ENCODE results near the gene TSPAN3.

The TSPAN3 gene

DNA sequence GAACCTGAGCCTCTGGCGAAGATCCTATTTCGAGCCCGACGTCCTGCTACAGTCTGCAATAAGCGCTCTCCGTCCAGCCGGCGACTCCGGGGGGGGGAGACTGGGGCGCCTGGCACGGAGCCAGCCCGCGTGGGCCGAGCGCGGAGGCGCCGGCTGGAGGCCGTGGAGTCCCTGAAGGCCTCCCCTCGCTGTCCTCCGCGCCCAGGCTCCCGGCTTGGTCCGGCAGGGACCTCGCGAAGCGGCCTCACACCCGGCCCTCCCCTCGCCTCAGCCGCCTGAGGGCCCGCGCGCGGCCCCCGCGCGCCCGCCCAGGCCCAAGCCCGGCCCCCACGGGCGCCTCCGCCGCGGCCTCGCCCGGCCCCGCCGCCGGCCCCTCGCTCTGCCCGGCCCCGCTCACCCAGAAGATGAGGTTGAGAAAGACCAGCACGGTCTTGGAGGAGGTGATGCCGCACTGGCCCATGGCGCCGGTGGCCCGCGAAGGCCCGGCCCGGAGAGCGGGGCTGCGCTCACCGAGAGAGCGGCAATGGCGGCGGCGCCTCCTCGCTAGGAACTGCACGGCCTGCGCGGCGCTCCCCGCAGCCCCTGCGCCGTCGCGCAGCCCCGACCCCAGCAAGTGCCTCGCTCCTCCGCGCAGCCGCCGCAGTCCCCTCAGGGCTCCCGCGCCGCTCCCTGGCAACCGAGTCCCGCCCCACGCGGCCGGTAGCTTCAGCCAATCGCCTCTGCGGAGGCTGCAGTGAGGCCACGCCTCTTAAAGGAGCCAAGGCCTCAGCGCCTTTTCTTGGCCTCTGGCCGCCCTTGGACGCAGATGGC, at the start of gene TSPAN3:
Gene TSPAN3 (minus strand): TSS at position 615 of the 810 bp plus-strand sequence. CDS start 155 bp downstream, at position 460.
- DNase-seq (ENCODE audit: low read depth in 2 of 2): peak; percentile 92

DNA sequence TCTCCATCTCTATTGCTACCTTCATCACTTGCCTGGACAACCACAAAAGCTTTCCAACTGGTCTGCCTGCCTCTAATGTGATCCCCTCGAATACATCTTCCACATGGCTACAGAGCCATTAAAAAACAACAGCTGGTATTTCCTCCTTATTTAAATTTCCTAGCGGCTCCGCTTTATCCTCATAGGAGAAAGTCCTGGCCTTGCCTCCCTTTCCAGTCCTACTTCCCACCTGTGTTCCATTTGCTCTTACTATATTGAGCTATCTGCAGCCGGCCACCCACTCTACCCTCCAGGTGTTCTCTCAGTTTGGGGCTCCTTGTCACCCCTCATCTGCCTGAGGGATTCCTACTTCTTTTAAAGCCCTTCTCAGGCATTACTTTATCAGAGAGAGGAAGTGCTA, 49.7 kb upstream of the TSPAN3 start:
- no peak for DNase-seq (ENCODE audit: low read depth in 2 of 2)

DNA sequence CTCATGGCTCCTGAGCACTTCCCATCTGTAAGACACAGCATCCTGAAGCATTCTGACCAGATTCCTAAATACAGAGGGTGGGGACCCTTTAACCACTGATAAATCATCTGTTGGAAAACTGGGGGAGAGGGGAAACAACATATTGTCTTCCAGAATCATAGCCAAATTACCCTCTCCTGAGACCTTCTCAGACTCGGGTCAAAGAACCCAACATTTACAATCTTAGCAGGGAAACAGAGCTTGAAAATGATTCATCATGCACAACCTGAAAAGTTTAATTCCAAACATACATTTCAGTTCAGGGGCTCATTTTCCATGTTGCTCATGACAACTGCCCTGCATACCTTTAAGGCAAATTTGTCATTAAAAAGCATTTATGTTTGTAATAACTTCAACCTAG, 48.5 kb upstream of the TSPAN3 start:
- no peak for DNase-seq (ENCODE audit: low read depth in 2 of 2)

DNA sequence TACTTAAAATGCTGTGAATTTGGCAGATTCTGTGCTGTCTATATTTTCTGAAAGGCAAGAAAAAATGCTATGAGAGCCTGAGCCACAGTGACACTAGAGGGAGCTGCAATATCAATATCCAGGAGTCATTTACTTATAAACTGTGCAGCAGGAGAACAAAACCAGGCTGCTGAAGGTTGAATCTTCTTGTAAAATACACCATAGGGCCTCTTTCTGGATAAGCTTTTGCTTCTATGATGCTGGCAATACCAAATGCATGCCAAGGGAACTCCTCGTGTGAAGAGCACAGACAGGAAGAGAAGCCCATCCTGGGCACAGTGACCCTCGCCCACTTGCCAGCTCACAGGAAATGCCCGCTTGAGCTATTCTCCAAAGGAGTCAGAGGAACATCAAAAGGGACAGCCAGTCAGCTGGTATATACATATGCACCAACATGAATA, 48.0 kb upstream of the TSPAN3 start:
- DNase-seq (ENCODE audit: low read depth in 2 of 2): no peak

DNA sequence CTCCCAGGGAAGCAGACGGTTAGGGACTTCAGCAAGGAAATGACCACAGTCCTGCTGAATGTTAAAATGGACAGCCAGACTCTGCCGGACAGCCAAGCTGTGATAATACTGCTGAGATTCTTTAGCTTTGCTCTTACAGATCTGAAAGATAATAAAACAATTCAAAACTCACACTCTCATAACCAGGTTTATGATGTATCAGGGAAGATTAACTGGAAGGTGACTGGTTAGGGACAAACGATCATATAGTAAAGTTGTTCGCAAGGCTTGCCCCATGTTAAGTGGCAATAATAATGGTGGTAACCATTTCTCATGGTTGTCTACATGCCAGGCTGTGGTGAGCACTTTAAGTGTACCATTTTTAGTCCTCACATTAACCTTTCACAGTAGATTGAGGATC, 44.3 kb upstream of the TSPAN3 start:
- DNase-seq (ENCODE audit: low read depth in 2 of 2): no peak

DNA sequence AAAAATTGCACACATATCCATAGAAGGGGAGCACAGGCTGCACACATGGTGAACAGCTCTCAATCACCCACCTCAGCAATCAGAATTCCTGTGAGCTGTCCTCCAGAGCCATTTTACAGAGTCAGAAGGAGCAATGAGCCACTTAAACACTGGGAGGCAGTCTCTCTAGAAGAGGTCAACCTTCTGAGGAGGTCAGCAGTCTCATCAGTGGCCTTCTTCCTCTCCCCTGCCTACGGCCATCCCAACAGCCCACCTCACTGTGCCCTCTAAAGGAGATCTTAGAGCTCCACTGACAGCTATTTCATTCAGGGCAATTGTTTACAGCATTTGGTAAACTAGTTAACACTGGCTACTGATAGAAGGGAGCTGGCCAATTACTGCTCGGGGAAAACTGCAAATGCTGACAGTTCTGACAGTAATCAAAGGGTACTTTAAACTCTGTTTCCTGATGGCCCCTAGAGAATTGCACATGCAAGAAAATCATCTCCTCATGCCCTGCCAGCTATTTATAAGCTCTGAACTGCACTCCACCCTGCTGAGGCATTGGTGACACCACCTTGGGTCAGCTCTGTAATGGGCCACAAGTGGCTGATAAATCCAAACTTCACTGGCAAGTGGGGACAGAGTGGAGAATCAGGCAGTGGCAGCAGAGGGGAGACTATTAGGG, 42.1 kb upstream of the TSPAN3 start:
- DNase-seq (ENCODE audit: low read depth in 2 of 2): no peak

DNA sequence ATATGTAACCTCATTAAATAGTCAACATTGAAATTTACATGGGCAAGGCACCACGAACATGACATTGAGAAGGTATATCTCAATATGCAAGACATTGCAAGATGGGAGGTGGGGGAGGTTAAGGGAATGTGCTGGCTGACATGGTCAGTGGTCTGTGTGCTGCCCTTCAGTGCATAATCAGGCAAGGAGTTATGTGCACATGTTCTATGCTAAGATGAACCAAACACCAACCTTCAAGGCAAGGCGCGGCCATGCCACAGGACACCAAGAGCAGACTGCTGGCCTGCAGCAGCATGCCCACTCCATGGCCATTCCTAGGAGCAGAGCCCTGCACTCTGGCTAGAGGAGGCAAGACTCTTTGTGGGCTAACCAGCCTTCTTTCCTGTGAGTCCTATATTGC, 40.9 kb upstream of the TSPAN3 start:
- no peak for DNase-seq (ENCODE audit: low read depth in 2 of 2)

DNA sequence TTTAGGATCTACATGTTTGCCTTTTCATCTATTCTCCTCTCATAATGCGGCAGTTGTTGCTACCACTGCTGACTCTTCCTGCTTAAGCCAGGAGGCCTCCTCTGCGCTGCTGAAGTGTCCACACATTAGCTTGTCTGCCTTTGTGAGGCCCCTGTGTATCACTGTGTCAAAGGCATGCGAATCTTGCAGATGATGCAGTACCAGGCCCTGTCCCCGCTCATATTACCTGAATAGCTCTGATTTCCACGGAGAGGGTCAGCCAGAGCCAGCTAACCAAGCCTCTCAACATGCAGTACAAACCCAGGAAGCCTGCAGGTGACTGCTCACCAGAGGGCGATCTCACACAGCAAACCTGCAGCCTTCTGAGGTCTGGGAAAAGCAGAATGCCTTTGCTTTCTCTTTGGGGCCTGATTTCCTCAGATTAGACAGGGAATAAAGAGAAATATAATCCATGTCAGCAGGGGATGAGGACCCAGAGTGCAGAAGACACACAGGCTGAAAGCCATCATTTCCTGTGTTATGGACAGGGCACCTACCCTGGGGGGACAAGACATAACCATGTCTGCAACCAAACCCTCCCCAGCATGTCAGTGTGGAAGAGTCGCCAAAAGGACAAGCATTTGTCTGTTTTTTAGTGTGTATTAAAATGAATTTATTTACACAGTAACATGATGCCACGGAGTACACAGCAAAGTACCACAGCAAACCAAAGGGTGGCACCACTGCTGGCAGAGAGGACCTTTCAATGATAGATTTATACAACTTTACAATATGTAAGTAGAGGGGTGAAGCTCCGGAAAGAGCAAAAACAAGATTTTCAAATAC, 36.8 kb upstream of the TSPAN3 start:
- no peak for DNase-seq (ENCODE audit: low read depth in 2 of 2)

DNA sequence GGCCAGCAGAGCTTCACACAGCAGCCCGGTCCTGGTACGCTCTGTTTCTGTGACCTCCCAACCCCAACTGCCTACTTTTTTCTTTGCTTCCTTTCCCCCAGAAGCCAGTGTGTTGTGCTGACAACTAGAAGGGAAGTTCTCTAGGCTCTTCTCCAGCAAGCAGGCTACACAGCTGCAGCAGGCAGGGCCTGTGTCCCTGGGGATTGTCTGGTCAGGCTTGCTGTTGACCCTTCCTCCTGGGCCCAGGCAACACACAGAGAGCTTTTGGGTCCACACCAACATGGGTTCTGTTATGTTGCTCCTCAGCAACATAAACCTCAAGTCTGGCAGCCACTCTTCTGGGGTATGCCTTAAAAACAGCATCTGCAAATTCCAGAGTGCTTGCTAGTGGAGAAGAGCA, 36.2 kb upstream of the TSPAN3 start:
- DNase-seq (ENCODE audit: low read depth in 2 of 2): no peak

DNA sequence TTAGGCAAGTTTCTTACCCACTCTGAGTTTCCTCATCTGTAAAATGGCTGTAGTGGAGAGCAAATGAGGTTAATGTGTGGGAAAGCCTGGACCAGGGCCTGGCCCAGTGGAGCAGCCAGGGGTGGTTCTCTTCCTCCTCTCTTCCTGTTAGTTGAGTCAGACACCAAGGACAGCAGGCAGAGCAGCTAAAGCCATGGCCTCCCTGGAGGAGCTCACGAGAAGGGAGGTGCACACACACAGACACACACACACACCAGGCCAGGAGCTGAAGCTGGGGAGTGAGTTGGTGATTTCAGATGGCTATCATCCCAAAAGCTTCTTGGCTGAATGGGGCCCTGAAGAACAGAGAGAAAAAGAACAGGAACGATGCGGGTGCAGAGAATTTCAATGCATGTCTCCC, 33.2 kb upstream of the TSPAN3 start:
- DNase-seq (ENCODE audit: low read depth in 2 of 2): no peak

DNA sequence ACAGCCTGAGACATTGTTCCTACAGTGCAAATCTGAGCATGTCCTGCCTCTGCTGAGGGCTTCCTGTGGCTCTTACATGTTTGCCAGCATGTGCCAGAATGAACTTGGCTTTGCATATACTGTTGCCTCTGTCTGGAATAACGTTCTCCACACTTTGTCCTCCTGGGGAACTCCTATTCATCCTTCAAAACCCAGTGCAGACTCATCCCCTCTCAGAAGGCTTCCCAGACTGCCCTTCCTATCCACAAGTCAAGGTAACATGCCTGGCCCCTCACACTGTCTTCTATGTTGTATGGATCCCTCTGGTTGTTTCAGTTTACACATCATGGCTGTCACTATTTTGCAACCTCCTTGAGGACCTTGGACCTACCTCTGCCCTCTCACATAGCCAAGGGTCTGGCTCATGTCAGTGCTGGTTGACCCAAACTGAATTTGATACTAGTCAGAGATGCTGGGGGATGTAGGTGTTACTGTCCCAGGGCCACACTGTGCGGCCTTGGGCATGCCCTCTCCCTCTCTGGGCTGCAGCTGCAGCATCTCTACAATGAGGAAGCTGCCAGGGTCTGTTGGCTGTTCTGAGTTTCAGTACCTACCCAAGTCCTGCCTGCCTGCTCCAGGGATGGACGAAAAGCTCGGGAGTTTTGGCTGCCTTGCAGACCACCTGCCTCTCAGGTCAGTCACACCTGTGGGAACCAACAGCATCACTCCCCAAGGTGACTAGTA, 29.0 kb upstream of the TSPAN3 start:
- no peak for DNase-seq (ENCODE audit: low read depth in 2 of 2)

DNA sequence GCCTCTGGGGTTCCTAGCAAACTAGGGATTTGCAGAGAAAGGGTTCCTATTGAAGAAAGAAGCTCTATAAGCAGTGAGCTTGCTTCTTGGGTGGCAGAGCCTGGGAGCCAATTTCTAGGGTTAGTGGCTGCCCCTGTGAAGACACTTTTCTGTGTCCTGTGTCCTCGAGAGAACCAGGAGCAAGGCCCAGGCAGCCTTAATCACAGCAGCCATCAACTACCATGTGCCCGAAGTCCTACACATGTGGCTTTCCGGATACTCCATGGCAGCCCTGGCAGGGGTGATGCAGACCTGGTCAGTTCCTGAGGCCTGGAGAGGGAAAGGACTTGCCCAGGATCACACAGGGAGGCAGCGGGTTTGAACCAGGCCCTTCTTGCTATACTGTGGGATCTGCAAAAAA, 27.7 kb upstream of the TSPAN3 start:
- no peak for DNase-seq (ENCODE audit: low read depth in 2 of 2)

DNA sequence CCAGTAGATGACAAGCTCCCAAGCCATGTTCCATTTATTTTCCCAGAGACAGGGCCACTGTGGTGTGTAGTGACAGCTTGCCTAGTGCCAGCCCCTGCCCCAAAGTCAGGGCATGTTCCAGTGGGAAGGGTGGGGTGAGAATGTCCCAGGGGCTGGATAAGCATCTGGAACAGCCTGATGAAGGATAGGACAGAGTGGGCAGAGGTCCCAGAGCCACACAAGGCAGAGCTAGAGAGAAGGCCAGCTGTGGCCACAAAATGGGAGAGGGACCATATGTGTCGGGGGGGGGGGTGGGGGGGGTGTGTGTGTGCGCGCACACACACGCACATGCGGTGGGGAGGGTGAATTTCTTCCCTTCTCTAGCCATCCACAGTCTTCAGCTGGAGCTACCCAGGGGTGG, 27.0 kb upstream of the TSPAN3 start:
- DNase-seq (ENCODE audit: low read depth in 2 of 2): no peak

DNA sequence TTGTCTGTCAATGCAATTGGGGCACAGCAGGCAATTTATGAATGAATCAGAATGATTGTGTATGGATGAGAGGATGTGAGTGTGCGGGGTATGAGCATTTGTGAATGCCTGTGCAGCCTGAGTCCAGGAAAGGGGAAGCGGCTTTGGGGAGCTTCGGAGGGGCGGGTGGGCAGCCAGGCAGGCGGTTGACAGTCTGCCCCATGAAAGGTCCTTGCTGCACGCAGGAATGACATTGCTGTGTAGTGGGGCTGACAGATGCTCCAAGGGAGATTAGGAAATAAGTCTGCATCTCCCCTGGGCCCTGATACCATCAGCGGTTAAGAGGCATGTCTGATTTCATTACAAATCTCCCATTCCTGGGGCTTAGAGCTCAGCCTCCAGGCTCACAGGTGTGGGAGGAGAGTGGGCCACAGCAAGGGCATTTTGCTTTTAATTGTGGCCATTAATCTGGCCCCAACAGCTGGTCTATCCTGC, 26.4 kb upstream of the TSPAN3 start:
- DNase-seq (ENCODE audit: low read depth in 2 of 2): no peak

DNA sequence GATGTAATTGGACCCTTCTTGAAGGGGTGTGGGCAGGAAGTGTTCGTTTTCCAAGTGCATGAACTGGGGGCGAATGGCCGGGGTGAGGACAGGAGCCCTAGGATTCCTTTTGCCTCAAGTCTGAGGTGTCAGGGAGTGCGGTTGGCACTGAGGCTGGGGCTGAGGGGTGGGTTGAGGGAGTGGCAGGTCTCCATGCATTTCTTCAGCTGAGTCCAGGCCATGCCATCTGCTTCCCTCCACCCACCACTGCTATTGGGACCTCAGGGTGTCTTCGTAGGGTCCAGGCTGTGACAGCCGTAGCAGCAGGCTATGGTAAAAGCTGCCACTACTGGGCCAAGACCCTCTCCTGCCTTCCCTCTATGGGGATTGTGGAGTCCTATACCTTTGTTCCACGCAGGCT, 25.6 kb upstream of the TSPAN3 start:
- no peak for DNase-seq (ENCODE audit: low read depth in 2 of 2)

DNA sequence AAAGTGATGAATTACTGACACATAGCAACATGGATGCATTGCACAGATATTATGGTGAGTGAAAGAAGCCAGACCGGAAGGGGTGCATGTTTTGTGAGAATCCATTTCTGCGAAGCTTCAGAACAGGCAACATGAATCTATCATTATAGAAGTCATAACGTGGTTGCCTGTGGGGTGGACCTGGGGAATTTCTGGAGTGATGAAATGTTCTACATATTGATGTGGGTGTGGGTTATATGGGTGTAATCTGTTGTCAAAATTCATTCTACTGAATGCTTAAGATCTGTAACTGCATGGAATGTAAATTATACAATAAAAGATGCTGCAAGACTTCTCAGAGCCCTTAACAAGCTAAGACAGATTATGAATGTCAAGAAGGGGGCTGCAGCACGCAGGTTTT, 25.2 kb upstream of the TSPAN3 start:
- no peak for DNase-seq (ENCODE audit: low read depth in 2 of 2)

DNA sequence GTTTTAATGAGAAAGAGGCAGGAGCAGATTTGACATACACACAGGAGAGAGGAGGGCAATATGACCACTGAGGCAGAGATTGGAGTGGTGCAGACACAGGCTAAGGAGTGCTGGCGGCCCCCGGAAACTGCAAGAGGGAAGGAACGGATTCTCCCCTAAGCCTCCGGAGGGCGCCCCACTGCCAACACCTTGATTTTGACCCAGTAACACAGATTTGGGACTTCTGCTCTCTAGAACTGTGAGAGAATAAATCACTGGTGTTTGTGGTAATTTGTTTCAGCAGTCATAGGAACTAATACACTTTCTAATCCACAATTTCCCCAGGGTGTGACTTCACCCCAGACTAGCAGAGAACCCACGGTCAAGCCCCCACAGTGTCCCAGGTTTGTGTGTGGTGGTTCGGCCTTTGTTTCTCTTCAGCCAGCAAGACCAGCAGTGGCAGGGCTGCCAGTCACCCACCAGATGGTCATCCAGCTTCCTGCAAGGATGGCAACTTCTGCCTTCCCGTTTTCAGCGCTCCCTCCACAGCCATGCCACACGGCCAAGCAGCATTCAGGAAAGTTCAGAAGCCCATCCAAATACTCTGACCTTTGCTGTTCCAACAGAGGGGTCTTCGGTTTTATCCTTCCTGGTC, 23.6 kb upstream of the TSPAN3 start:
- DNase-seq (ENCODE audit: low read depth in 2 of 2): no peak

DNA sequence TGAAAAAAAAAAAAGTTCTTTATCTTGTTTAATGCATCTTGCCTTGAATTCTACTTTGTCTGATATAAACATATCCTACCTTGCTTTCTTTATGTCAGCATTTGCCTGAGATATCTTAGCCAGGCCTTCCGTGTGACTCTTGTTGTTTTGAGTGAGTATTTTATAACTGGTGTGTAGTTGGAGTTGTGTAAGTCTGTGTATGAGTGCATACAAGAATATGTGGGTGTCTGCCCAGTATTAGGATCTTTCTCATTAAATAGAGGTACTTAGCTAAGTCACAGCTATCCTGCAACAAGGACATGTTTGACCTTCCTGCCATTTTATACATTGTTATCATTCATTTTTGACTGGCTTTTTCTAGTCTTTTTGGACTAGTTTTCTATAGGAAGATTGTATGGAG, 22.5 kb upstream of the TSPAN3 start:
- no peak for DNase-seq (ENCODE audit: low read depth in 2 of 2)

DNA sequence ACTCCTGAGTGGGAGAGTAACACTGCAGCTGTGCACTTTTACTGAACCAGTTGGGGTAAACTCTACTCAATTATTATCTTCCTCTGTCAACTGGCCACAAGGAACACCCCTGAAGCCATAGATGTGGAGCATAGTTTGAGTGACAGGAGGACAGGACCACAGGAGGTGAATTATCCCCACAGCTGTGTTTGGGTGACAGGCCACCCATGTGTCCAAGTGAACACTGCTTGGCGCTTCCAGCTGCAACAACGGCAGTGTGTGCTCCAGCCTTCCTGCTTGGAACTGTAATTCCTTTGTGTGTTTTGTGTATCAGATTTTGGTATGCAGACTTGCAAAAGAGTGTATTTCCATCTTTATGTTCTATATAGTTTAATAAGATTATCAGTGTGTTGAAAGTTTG, 20.2 kb upstream of the TSPAN3 start:
- no peak for DNase-seq (ENCODE audit: low read depth in 2 of 2)

DNA sequence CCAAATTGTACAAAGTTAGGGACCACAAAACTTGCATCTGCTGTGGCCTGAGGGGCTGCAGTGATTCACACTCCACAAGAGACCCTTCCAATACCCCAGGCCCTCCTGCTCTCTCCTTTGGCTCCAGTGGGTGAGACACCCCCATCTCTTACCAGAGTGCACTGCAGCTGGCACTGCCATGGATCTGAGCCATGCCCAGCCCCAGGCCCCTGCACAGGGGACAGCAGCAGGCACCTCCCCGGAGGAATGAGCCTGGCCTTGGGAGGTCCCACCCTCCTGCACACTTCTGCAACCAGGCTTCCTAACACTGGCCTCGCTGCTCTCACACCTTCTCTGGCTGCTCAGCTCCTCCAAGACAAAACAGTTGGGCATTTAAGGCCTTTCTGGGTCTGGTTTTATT, 16.3 kb upstream of the TSPAN3 start:
- DNase-seq (ENCODE audit: low read depth in 2 of 2): no peak

DNA sequence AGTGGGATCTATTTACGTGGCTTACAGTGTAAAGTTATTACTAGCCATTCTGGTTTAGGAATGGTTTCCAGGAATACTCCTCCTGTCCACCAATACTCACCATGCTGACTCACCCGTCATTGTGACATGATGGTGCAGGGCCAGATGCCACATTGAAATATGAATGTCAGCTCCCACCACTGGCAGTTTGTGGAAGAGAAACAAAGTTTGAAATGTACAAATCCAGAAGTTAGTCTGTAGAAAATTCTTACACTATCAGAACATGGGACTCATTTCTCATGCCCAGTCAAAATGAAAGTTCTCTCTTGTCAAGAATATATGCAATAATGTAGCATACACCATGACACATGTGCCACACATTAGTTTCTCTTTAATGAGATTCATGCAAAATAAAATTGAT, 14.4 kb upstream of the TSPAN3 start:
- no peak for DNase-seq (ENCODE audit: low read depth in 2 of 2)

All from stimulated activated CD8-positive, alpha-beta memory T cell treated with anti-CD3 and anti-CD28 coated beads, Interleukin-15, amount 100 ng/mL, for 48 hours (primary cell).